Spleen (tissue), 11 donors: Measurements from ENCODE around the gene ARHGDIB. TPM values are rescaled to one million over a fixed set of nuclear protein-coding genes. Genes with fewer than 3 reads are reported as not detected.
A peak's percentile ranks its signal among the peaks of the same experiment; 100 is the strongest.

Experiments
- DNase-seq: peaks from one replicate; pipeline ENCODE4 v3.0.0-alpha.2; 2020
- H3K27ac ChIP-seq, 8 donors: fragments of 200-600 bp; sonication (generic) in 7 of 8; 1 replicate in 4 of 8; 2 replicates in 4 of 8; pipeline versions ENCODE4 v1.5.0 to v1.8.0; 2016 to 2021; ENCODE audit warnings: inconsistent platforms in 4 of 8, mild to moderate bottlenecking in 4 of 8, moderate library complexity in 1 of 8
- H3K27me3 ChIP-seq, 7 donors: fragments of 200-600 bp; sonication (generic) in 6 of 7; replicated peaks in 1 of 7; 1 replicate in 4 of 7; 2 replicates in 3 of 7; pipeline versions ENCODE4 v1.5.0 to v1.8.0; 2016 to 2021; ENCODE audit warnings: inconsistent platforms in 3 of 7, mild to moderate bottlenecking in 1 of 7
- H3K36me3 ChIP-seq, 6 donors: fragments of 200-600 bp; sonication (generic) in 5 of 6; 1 replicate in 4 of 6; 2 replicates in 2 of 6; pipeline versions ENCODE4 v1.5.0 to v1.8.0; 2016 to 2021; ENCODE audit warnings: inconsistent platforms in 2 of 6
- H3K4me1 ChIP-seq, 6 donors: fragments of 200-600 bp; sonication (generic) in 5 of 6; 1 replicate in 3 of 6; 2 replicates in 3 of 6; pipeline versions ENCODE4 v1.5.0 to v1.8.0; 2016 to 2021; ENCODE audit warnings: inconsistent platforms in 3 of 6
- H3K4me3 ChIP-seq, 8 donors: fragments of 200-600 bp; sonication (generic) in 7 of 8; 1 replicate in 4 of 8; 2 replicates in 4 of 8; pipeline versions ENCODE4 v1.5.0 to v1.8.0; 2016 to 2021; ENCODE audit warnings: inconsistent platforms in 4 of 8, mild to moderate bottlenecking in 4 of 8, moderate library complexity in 2 of 8
- H3K9me3 ChIP-seq, 8 donors: fragments of 200-600 bp; sonication (generic) in 7 of 8; 1 replicate in 4 of 8; 2 replicates in 4 of 8; pipeline versions ENCODE4 v1.5.0 to v1.8.0; 2016 to 2021; ENCODE audit warnings: inconsistent platforms in 4 of 8
- CTCF ChIP-seq, 11 experiments: fragments of 200-600 bp in 7 of 11; fragments of 450-650 bp in 4 of 11; sonication (generic) in 4 of 11; IDR thresholded peaks in 8 of 11; conservative IDR thresholded peaks in 3 of 11; 1 replicate in 7 of 11; 2 replicates in 4 of 11; pipeline versions ENCODE4 v1.4.0 to v1.8.0; 2016 to 2021; ENCODE audit warnings: antibody characterized with exemption in 11 of 11, inconsistent platforms in 4 of 11, mild to moderate bottlenecking in 1 of 11
- POLR2A ChIP-seq, 3 donors: fragments of 450-650 bp; IDR thresholded peaks; one replicate each; pipeline ENCODE4 v1.5.1; 2017; ENCODE audit warnings: antibody characterized with exemption in 3 of 3, mild to moderate bottlenecking in 1 of 3
- POLR2AphosphoS5 ChIP-seq, 3 donors: sonication (generic); formaldehyde crosslinking; IDR thresholded peaks; one replicate each; pipeline ENCODE4 v1.5.1; 2017; ENCODE audit warnings: antibody characterized with exemption in 3 of 3
- WGBS, 5 donors: extraction: QIAGEN DNeasy Blood & Tissue Kit in 3 of 5; methylation state at CpG; one replicate each; pipeline versions ENCODE4 v1.1.5 to v1.1.7; 2013 to 2018; 5-methylcytosine and 5-hydroxymethylcytosine counted together
- intact Hi-C: fragments of 100-400 bp; cut with DNase I; formaldehyde crosslinking; loops from one replicate; pipeline ENCODE4 v1.15.0; 2023; ENCODE audit warnings: low total_unique reads
- polyA plus RNA-seq, 3 donors: library from polyadenylated mRNA; stranded (reverse); fragments of 200-250 nt; gene quantifications; one replicate each; pipeline ENCODE4 v1.2.1, GENCODE V29; 2013
- total RNA-seq, 7 donors: library from RNA; depleted of rRNA in 3 of 7; stranded (reverse); fragments of >200 nt in 3 of 7; fragmentation: NEBNext Ultra II Directional in 4 of 7; extraction: Animal tissue kit (Norgen Biotek cat#: 25700) in 4 of 7; gene quantifications; one replicate each; pipeline versions ENCODE4 v1.1.0 to v1.2.1, GENCODE V29; 2016 to 2021
- donor health status: healthy with polysubstance abuse.
- donor health status: DM: no; HTN: no; CAD: no; lungs with moderate emphysema.
- donor health status: DM: no; HTN: no; CAD: no.
- donor health status: Bipolar disorder and iron deficiency.
- donor health status: healthy.
- donor health status: DM: no; HTN: no; CAD: no.
- donor health status: DM: yes; HTN: yes; CAD: no.

The ARHGDIB gene
- total and polyA plus RNA-seq, 10 donors: 537 to 1,063 (median 786) TPM

DNA sequence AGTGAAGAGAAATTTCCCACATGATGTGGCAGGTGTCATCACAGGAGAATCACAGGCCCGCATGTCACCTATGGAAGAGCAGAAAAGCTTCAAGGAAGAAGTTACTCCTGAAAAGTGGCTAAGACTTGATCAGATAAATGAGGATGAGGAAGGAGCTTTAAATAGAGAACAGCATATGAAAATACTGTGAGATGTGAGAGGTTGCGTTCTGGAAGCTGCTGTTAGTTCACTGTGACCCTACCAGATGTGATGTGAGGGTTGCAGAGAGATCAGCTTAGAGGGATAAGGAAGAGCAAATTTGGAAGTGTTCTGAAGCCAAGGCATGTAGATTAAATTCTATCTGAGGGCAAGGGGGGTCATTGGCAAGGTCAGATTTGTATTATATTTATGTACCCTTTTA is 40.2 kb downstream of the ARHGDIB start:
- intact Hi-C loops: no loop called here
- H3K4me3 ChIP-seq: no peak overlapping the region
- WGBS, 5 donors: 83 to 96% (median 88%) methylated on average over 2 of the region's 2 CpGs

GRCh38 chr12:14920475-14921126 is 40.8 kb downstream of the ARHGDIB start:
- no peak for DNase-seq
- peaks cover 0 to 57% (median 21%) of the 10 kb centered on the region in 6 donors for H3K36me3 ChIP-seq
- peaks cover 0 to 9% (median 0%) of the 10 kb centered on the region in 6 donors for H3K4me1 ChIP-seq
- peaks cover 0 to 4% (median 0%) of the 10 kb centered on the region in 8 donors for H3K9me3 ChIP-seq
- no peak for TF ChIP-seq POLR2AphosphoS5 (IDR thresholded peaks at IDR 0.05)
- TF ChIP-seq CTCF (IDR thresholded peaks at IDR 0.05 in 8 of 11, conservative IDR thresholded peaks at IDR 0.05 in 3 of 11): no peak
- no peak for TF ChIP-seq POLR2A (IDR thresholded peaks at IDR 0.05)
- no peaks in the 10 kb centered on the region for H3K27me3 ChIP-seq
- H3K27ac ChIP-seq: peak overlapping the region in 1 of 8 donors; percentile 49
- intact Hi-C loops: no loop called here
- 48 to 60% (median 58%) methylated on average over 7 of the region's 7 CpGs for WGBS, 5 donors
- no peak overlapping the region for H3K4me3 ChIP-seq

More for the DNA sequence above, 40.2 kb downstream of the ARHGDIB start:
- peaks cover 0 to 9% (median 0%) of the 10 kb centered on the region in 6 donors for H3K4me1 ChIP-seq
- peaks cover 0 to 51% (median 18%) of the 10 kb centered on the region in 6 donors for H3K36me3 ChIP-seq
- no peaks in the 10 kb centered on the region for H3K27me3 ChIP-seq
- TF ChIP-seq POLR2A (IDR thresholded peaks at IDR 0.05): no peak
- TF ChIP-seq CTCF (IDR thresholded peaks at IDR 0.05 in 8 of 11, conservative IDR thresholded peaks at IDR 0.05 in 3 of 11): no peak
- TF ChIP-seq POLR2AphosphoS5 (IDR thresholded peaks at IDR 0.05): no peak
- H3K27ac ChIP-seq: peak overlapping the region in 1 of 8 donors; percentile 49
- peaks cover 0 to 4% (median 0%) of the 10 kb centered on the region in 8 donors for H3K9me3 ChIP-seq
- DNase-seq: no peak

DNA sequence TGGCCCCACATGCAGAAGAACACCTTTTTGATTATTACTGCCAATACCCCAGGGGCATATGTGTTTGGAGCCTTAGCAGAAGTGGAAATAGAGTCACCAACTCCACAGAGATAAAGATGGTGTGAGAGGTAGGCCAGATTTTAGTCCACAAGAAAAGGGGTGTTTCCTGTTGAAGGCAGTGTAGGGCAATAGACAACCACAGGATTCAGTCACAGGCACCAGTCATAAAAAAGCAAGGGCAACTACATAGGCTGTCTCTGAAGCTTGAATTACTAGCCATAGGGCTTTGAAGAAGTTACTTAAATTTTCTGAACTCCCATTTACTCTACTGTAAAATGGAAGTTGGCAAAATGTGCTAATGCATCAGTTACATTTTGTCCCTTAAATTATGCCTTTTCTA is 41.9 kb downstream of the ARHGDIB start:
- Histone ChIP-seq H3K4me3 (no peak overlapping the region), H3K9me3 (peaks cover 0 to 4% (median 0%) of the 10 kb centered on the region in 8 donors), H3K36me3 (peaks cover 0 to 69% (median 28%) of the 10 kb centered on the region in 6 donors), H3K27me3 (no peaks in the 10 kb centered on the region), H3K27ac (no peak overlapping the region), H3K4me1 (peaks cover 0 to 9% (median 0%) of the 10 kb centered on the region in 6 donors)
- DNase-seq: no peak
- TF ChIP-seq POLR2AphosphoS5 (IDR thresholded peaks at IDR 0.05) (no peak), POLR2A (IDR thresholded peaks at IDR 0.05) (no peak), CTCF (IDR thresholded peaks at IDR 0.05 in 8 of 11, conservative IDR thresholded peaks at IDR 0.05 in 3 of 11) (no peak)
- intact Hi-C loops: no loop called here

- Histone ChIP-seq H3K36me3 (peaks cover 0 to 87% (median 41%) of the 10 kb centered on the region in 6 donors), H3K9me3 (peaks cover 0 to 4% (median 0%) of the 10 kb centered on the region in 8 donors), H3K27me3 (no peaks in the 10 kb centered on the region), H3K4me3 (no peak overlapping the region), H3K27ac (no peak overlapping the region), H3K4me1 (peaks cover 0 to 3% (median 0%) of the 10 kb centered on the region in 6 donors)
- intact Hi-C loops: no loop called here
- no peak for TF ChIP-seq POLR2A (IDR thresholded peaks at IDR 0.05)
- no peak for TF ChIP-seq POLR2AphosphoS5 (IDR thresholded peaks at IDR 0.05)
- DNase-seq: no peak
- 58 to 77% (median 67%) methylated on average over 2 of the region's 2 CpGs for WGBS, 5 donors
Measured at GRCh38 chr12:14915736-14916135, 45.7 kb downstream of the ARHGDIB start.
